Loucy (cell line): ENCODE results near the gene NUP188.

ENCODE experiments used
- H2AFZ ChIP-seq: fragments of 200-600 bp; sonication (generic); 2 replicates; pipeline ENCODE4 v1.6.0; 2016; ENCODE audit warnings: antibody characterized with exemption, mild to moderate bottlenecking, low read length, moderate library complexity
- H3F3A ChIP-seq: fragments of 200-600 bp; 2 replicates; pipeline ENCODE4 v1.6.0; 2016; ENCODE audit warnings: antibody characterized with exemption, low read depth, mild to moderate bottlenecking
- H3K27me3 ChIP-seq: fragments of 200-600 bp; sonication (generic); 2 replicates; pipeline ENCODE4 v1.6.1; 2014; ENCODE audit warnings: low read length, mild to moderate bottlenecking; ENCODE audit not compliant: insufficient read depth, poor library complexity, severe bottlenecking
- H3K36me3 ChIP-seq: fragments of 200-600 bp; sonication (generic); 2 replicates; pipeline ENCODE4 v1.6.1; 2016; ENCODE audit warnings: low read length; ENCODE audit not compliant: insufficient read depth
- H3K4me1 ChIP-seq: fragments of 200-600 bp; sonication (generic); 2 replicates; pipeline ENCODE4 v1.5.1; 2014; ENCODE audit warnings: low read length, mild to moderate bottlenecking; ENCODE audit not compliant: insufficient read depth, poor library complexity, severe bottlenecking
- H3K4me2 ChIP-seq: fragments of 200-600 bp; sonication (generic); 2 replicates; pipeline ENCODE4 v1.6.0; 2014; ENCODE audit warnings: antibody characterized with exemption, low read length, low read depth, mild to moderate bottlenecking; ENCODE audit not compliant: poor library complexity, severe bottlenecking
- H3K4me3 ChIP-seq: fragments of 200-600 bp; sonication (generic); 2 replicates; pipeline ENCODE4 v1.5.1; 2014; ENCODE audit warnings: low read length, mild to moderate bottlenecking, mixed read lengths; ENCODE audit not compliant: poor library complexity, severe bottlenecking
- H3K79me2 ChIP-seq: fragments of 200-600 bp; sonication (generic); 2 replicates; pipeline ENCODE4 v1.6.1; 2014; ENCODE audit warnings: low read length; ENCODE audit not compliant: insufficient read depth
- H3K9ac ChIP-seq: fragments of 200-600 bp; sonication (generic); 2 replicates; pipeline ENCODE4 v1.6.0; 2014; ENCODE audit warnings: mild to moderate bottlenecking, low read depth, low read length, moderate library complexity; ENCODE audit not compliant: poor library complexity, severe bottlenecking
- H3K9me2 ChIP-seq: fragments of 200-600 bp; sonication (generic); replicated peaks from 2 replicates; pipeline ENCODE4 v1.6.1; 2016; ENCODE audit warnings: low read depth, low read length, mixed read lengths
- H3K9me3 ChIP-seq: fragments of 200-600 bp; sonication (generic); 2 replicates; pipeline ENCODE4 v1.6.1; 2014; ENCODE audit warnings: mild to moderate bottlenecking, antibody characterized with exemption, low read length, low read depth; ENCODE audit not compliant: insufficient read depth
- H4K20me1 ChIP-seq: fragments of 200-600 bp; sonication (generic); 2 replicates; pipeline ENCODE4 v1.6.0; 2014; ENCODE audit warnings: antibody characterized with exemption, low read length, mild to moderate bottlenecking; ENCODE audit not compliant: insufficient read depth, poor library complexity, severe bottlenecking
- CTCF ChIP-seq: fragments of 200-600 bp; sonication (generic); conservative IDR thresholded peaks from 2 replicates; pipeline ENCODE4 v1.5.1; 2014; ENCODE audit warnings: mild to moderate bottlenecking, antibody characterized with exemption, low read length
- EZH2phosphoT487 ChIP-seq: fragments of 200-600 bp; IDR thresholded peaks from 2 replicates; pipeline ENCODE4 v1.6.1; 2018; ENCODE audit warnings: antibody characterized with exemption, mild to moderate bottlenecking, moderate library complexity, borderline replicate concordance

Gene NUP188

GRCh38 chr9:129038109-129038852 is 90.8 kb downstream of the NUP188 start:
- H3K4me2 ChIP-seq = peak overlapping the region; percentile 86
- no peaks in the 10 kb centered on the region for H3K9me3 ChIP-seq
- H3K4me3 ChIP-seq = peak overlapping the region; percentile 78
- H3K36me3 ChIP-seq = no peaks in the 10 kb centered on the region
- H3K79me2 ChIP-seq = peaks cover 28% of the 10 kb centered on the region
- H3K9ac ChIP-seq = peak overlapping the region; percentile 70
- no peak overlapping the region for H2AFZ ChIP-seq
- no peaks in the 10 kb centered on the region for H3F3A ChIP-seq
- TF ChIP-seq EZH2phosphoT487 (no peak), CTCF (no peak)
- no peaks in the 10 kb centered on the region for H3K9me2 ChIP-seq
- no peaks in the 10 kb centered on the region for H3K27me3 ChIP-seq
- H4K20me1 ChIP-seq = no peaks in the 10 kb centered on the region
- H3K4me1 ChIP-seq = peaks cover 6% of the 10 kb centered on the region

- TF ChIP-seq CTCF = no peak
- TF ChIP-seq EZH2phosphoT487 = no peak
- no peaks in the 10 kb centered on the region for H3F3A ChIP-seq
- no peaks in the 10 kb centered on the region for H4K20me1 ChIP-seq
- H3K9me2 ChIP-seq = no peaks in the 10 kb centered on the region
- no peak overlapping the region for H2AFZ ChIP-seq
- no peak overlapping the region for H3K9ac ChIP-seq
- peaks cover 6% of the 10 kb centered on the region for H3K4me1 ChIP-seq
- peaks cover 28% of the 10 kb centered on the region for H3K79me2 ChIP-seq
- no peaks in the 10 kb centered on the region for H3K27me3 ChIP-seq
- no peaks in the 10 kb centered on the region for H3K36me3 ChIP-seq
- no peaks in the 10 kb centered on the region for H3K9me3 ChIP-seq
- no peak overlapping the region for H3K4me2 ChIP-seq
- H3K4me3 ChIP-seq = no peak overlapping the region
Measured at GRCh38 chr9:129040113-129040643, 92.7 kb downstream of the NUP188 start.

GRCh38 chr9:129042016-129042415 is 94.5 kb downstream of the NUP188 start:
- TF ChIP-seq CTCF = no peak
- no peak for TF ChIP-seq EZH2phosphoT487
- Histone ChIP-seq H4K20me1 (no peaks in the 10 kb centered on the region), H3K79me2 (peaks cover 25% of the 10 kb centered on the region), H3F3A (no peaks in the 10 kb centered on the region), H3K4me3 (no peak overlapping the region), H2AFZ (no peak overlapping the region), H3K9ac (no peak overlapping the region), H3K36me3 (no peaks in the 10 kb centered on the region), H3K4me2 (no peak overlapping the region), H3K27me3 (no peaks in the 10 kb centered on the region), H3K9me2 (no peaks in the 10 kb centered on the region), H3K9me3 (no peaks in the 10 kb centered on the region), H3K4me1 (peaks cover 6% of the 10 kb centered on the region)
